PC-3 (cell line): Measurements from ENCODE around the gene DISC1. TPM values are rescaled to one million over a fixed set of nuclear protein-coding genes. Genes with fewer than 3 reads are reported as not detected.

Source experiments
- ATAC-seq: fragments of 200-7000 bp; cut with Tn5 transposase; 2 replicates; pipeline ENCODE4 v1.9.1; 2020; ENCODE audit warnings: mild to moderate bottlenecking, moderate library complexity
- BruUV-seq: library from RNA; stranded (reverse); fragments of 400-500 nt; replicated peaks from 2 replicates; lab custom pipeline; 2021; lab: Mats Ljungman, UMichigan
- CTCF ChIA-PET: fragments of 300-600 bp; sonication (Branson Sonifier 250); formaldehyde crosslinking; loops from one replicate; lab custom pipeline; 2022; ENCODE audit warnings: antibody characterized with exemption; lab: Charles Lee
- POLR2A ChIA-PET: fragments of 300-600 bp; sonication (Branson Sonifier 250); formaldehyde crosslinking; loops from one replicate; lab custom pipeline; 2022; ENCODE audit warnings: antibody characterized with exemption; ENCODE audit not compliant: unreplicated experiment; lab: Charles Lee
- DNase-seq: peaks from one replicate; pipeline ENCODE4 v3.0.0-alpha.2; 2015
- H2AFZ ChIP-seq: fragments of 300-600 bp; sonication (generic); 2 replicates; pipeline ENCODE4 v1.6.0; 2016; ENCODE audit warnings: antibody characterized with exemption, low read length
- H3F3A ChIP-seq: fragments of 300-600 bp; sonication (generic); one replicate; pipeline ENCODE4 v1.6.0; 2017; ENCODE audit warnings: antibody characterized with exemption, low read length, control low read depth, mild to moderate bottlenecking; ENCODE audit not compliant: unreplicated experiment
- H3K27ac ChIP-seq: fragments of 300-600 bp; sonication (generic); 2 replicates; pipeline ENCODE4 v1.5.1; 2016; ENCODE audit warnings: mild to moderate bottlenecking, low read length
- H3K27me3 ChIP-seq: fragments of 300-600 bp; sonication (generic); 2 replicates; pipeline ENCODE4 v1.6.1; 2016; ENCODE audit warnings: low read length, mixed read lengths
- H3K36me3 ChIP-seq: fragments of 300-600 bp; sonication (generic); 2 replicates; pipeline ENCODE4 v1.6.1; 2016; ENCODE audit warnings: low read depth, mixed run types, low read length, mixed read lengths
- H3K4me1 ChIP-seq: fragments of 300-600 bp; sonication (generic); 2 replicates; pipeline ENCODE4 v1.5.1; 2016; ENCODE audit warnings: low read length; ENCODE audit not compliant: insufficient read depth
- H3K4me2 ChIP-seq: fragments of 300-600 bp; sonication (generic); 2 replicates; pipeline ENCODE4 v1.6.0; 2016; ENCODE audit warnings: low read length
- H3K4me3 ChIP-seq: fragments of 300-600 bp; sonication (generic); 2 replicates; pipeline ENCODE4 v1.5.1; 2016; ENCODE audit warnings: mild to moderate bottlenecking, low read length, mixed read lengths
- H3K79me2 ChIP-seq: fragments of 300-600 bp; sonication (generic); 2 replicates; pipeline ENCODE4 v1.6.1; 2017; ENCODE audit warnings: low read length, mixed read lengths
- H3K9ac ChIP-seq: fragments of 300-600 bp; sonication (generic); 2 replicates; pipeline ENCODE4 v1.6.0; 2016; ENCODE audit warnings: mild to moderate bottlenecking, low read length
- H3K9me2 ChIP-seq: fragments of 300-600 bp; sonication (generic); replicated peaks from 2 replicates; pipeline ENCODE4 v1.6.1; 2016; ENCODE audit warnings: mixed run types, low read length, mixed read lengths
- H3K9me3 ChIP-seq: fragments of 300-600 bp; sonication (generic); 2 replicates; pipeline ENCODE4 v1.6.1; 2016; ENCODE audit warnings: low read length, mixed read lengths
- H4K20me1 ChIP-seq: fragments of 300-600 bp; sonication (generic); 2 replicates; pipeline ENCODE4 v1.6.1; 2016; ENCODE audit warnings: low read length, mixed read lengths
- CTCF ChIP-seq: fragments of 300-600 bp; sonication (generic); conservative IDR thresholded peaks from 2 replicates; pipeline ENCODE4 v1.5.1; 2017; ENCODE audit warnings: antibody characterized with exemption, low read depth, mild to moderate bottlenecking, low read length
- EZH2 ChIP-seq: fragments of 300-600 bp; sonication (generic); IDR thresholded peaks from one replicate; pipeline ENCODE4 v1.6.1; 2017; ENCODE audit warnings: antibody characterized with exemption, mild to moderate bottlenecking, low read length; ENCODE audit not compliant: unreplicated experiment
- EZH2phosphoT487 ChIP-seq: fragments of 300-600 bp; sonication (generic); IDR thresholded peaks from 2 replicates; pipeline ENCODE4 v1.6.1; 2018; ENCODE audit warnings: mild to moderate bottlenecking, antibody characterized with exemption, low read length, borderline replicate concordance
- intact Hi-C: fragments of 100-400 bp; cut with micrococcal nuclease; formaldehyde crosslinking; loops from 2 replicates; pipeline ENCODE4 v1.9.0; 2023
- total RNA-seq: library from RNA; depleted of rRNA; stranded (reverse); fragments of >200 nt; gene quantifications from 2 replicates; pipeline ENCODE4 v1.2.3, GENCODE V29; 2014

The DISC1 gene
- total RNA-seq, 1 experiment from 2014 or later, result 3.4 TPM

- Histone ChIP-seq H3K27ac (no peak overlapping the region), H3K4me3 (no peak overlapping the region), H3K9me3 (no peaks in the 10 kb centered on the region), H2AFZ (no peak overlapping the region), H3K4me2 (peak overlapping the region; percentile 4; the same call in 1 of the 2 replicates), H3K27me3 (no peaks in the 10 kb centered on the region), H4K20me1 (no peaks in the 10 kb centered on the region), H3K4me1 (peaks cover 13% of the 10 kb centered on the region), H3K36me3 (no peaks in the 10 kb centered on the region), H3K79me2 (no peaks in the 10 kb centered on the region), H3K9me2 (no peaks in the 10 kb centered on the region), H3F3A (no peaks in the 10 kb centered on the region), H3K9ac (no peak overlapping the region)
- TF ChIP-seq CTCF (no peak), EZH2phosphoT487 (no peak), EZH2 (no peak)
- DNase-seq, result peak; percentile 81
- BruUV-seq, result no TSS peak
- peak; percentile 90 for ATAC-seq
- POLR2A ChIA-PET, result no interaction called here
- CTCF ChIA-PET, result no interaction called here
- intact Hi-C loops, result no loop called here
These were observed 412.4 kb downstream of the DISC1 start for GRCh38 chr1:232038706-232039677.

GRCh38 chr1:232040260-232040659, 413.7 kb downstream of the DISC1 start:
- intact Hi-C loops, result no loop called here
- no TSS peak for BruUV-seq
- TF ChIP-seq EZH2 (no peak), EZH2phosphoT487 (no peak), CTCF (no peak)
- Histone ChIP-seq H3K4me2 (no peak overlapping the region), H3K27ac (no peak overlapping the region), H2AFZ (no peak overlapping the region), H3F3A (no peaks in the 10 kb centered on the region), H3K9me3 (no peaks in the 10 kb centered on the region), H3K9ac (no peak overlapping the region), H3K9me2 (no peaks in the 10 kb centered on the region), H3K4me1 (peaks cover 15% of the 10 kb centered on the region), H3K36me3 (no peaks in the 10 kb centered on the region), H3K79me2 (no peaks in the 10 kb centered on the region), H3K27me3 (no peaks in the 10 kb centered on the region), H3K4me3 (no peak overlapping the region), H4K20me1 (no peaks in the 10 kb centered on the region)
- ChIA-PET CTCF (no interaction called here), POLR2A (no interaction called here)
- DNase-seq (no peak), ATAC-seq (no peak)

- Histone ChIP-seq H3K4me2 (no peak overlapping the region), H3K27me3 (no peaks in the 10 kb centered on the region), H3K4me3 (no peak overlapping the region), H3F3A (no peaks in the 10 kb centered on the region), H3K27ac (no peak overlapping the region), H2AFZ (no peak overlapping the region), H3K9ac (no peak overlapping the region), H3K9me2 (0 out of 2 replicates have a peak, but pooled peaks cover 4% of the 10 kb centered on the region), H4K20me1 (no peaks in the 10 kb centered on the region), H3K4me1 (peaks cover 6% of the 10 kb centered on the region), H3K36me3 (no peaks in the 10 kb centered on the region), H3K79me2 (no peaks in the 10 kb centered on the region), H3K9me3 (no peaks in the 10 kb centered on the region)
- CTCF ChIA-PET, result no interaction called here
- ATAC-seq, result no peak
- no peak for DNase-seq
- POLR2A ChIA-PET, result no interaction called here
- intact Hi-C loops, result no loop called here
- no TSS peak for BruUV-seq
- no peak for TF ChIP-seq EZH2phosphoT487
- no peak for TF ChIP-seq EZH2
- no peak for TF ChIP-seq CTCF
These were observed 418.1 kb downstream of the DISC1 start for GRCh38 chr1:232044728-232045127.
